GM21367 (cell line): ENCODE results near the gene CCNC.
A peak's percentile ranks its signal among the peaks of the same experiment; 100 is the strongest.
"Not testable (repeated sequence)": the region's sequence is repeated elsewhere in the genome, so short reads cannot be mapped to it uniquely, and the experiment has no call there.

Source experiments
- ATAC-seq: cut with Tn5 transposase; IDR thresholded peaks from one replicate; pipeline ENCODE4 v1.9.1; 2021; ENCODE audit not compliant: unreplicated experiment

The CCNC gene

GRCh38 chr6:99603421-99604165 lies 35.1 kb upstream of the CCNC start:
- ATAC-seq, result no peak

GRCh38 chr6:99602520-99603420 lies 34.3 kb upstream of the CCNC start:
- ATAC-seq, result no peak

GRCh38 chr6:99594696-99595095 lies 26.2 kb upstream of the CCNC start:
- ATAC-seq, result not testable (repeated sequence)

GRCh38 chr6:99592900-99593299 lies 24.4 kb upstream of the CCNC start:
- ATAC-seq, result no peak

GRCh38 chr6:99591673-99592364 lies 23.4 kb upstream of the CCNC start:
- no peak for ATAC-seq

- no peak for ATAC-seq
These were observed 22.5 kb upstream of the CCNC start for GRCh38 chr6:99590728-99591672.

- no peak for ATAC-seq
These were observed 21.5 kb upstream of the CCNC start for GRCh38 chr6:99589907-99590493.

GRCh38 chr6:99589290-99589672 lies 20.8 kb upstream of the CCNC start:
- peak; percentile 26 for ATAC-seq

- peak; percentile 97 for ATAC-seq
These were observed 20.3 kb upstream of the CCNC start for GRCh38 chr6:99588618-99589289.

- no peak for ATAC-seq
These were observed 19.3 kb upstream of the CCNC start for GRCh38 chr6:99587792-99588191.

GRCh38 chr6:99579781-99580180 lies 11.3 kb upstream of the CCNC start:
- ATAC-seq, result no peak

- no peak for ATAC-seq
These were observed 7.2 kb upstream of the CCNC start for GRCh38 chr6:99575544-99576227.

GRCh38 chr6:99573980-99574617 lies 5.6 kb upstream of the CCNC start:
- no peak for ATAC-seq

- ATAC-seq, result no peak
These were observed 5.3 kb downstream of the CCNC start for GRCh38 chr6:99563056-99563723.

GRCh38 chr6:99560668-99561067 lies 7.8 kb downstream of the CCNC start:
- no peak for ATAC-seq

GRCh38 chr6:99559057-99559456 lies 9.4 kb downstream of the CCNC start:
- ATAC-seq, result no peak

- ATAC-seq, result no peak
These were observed 14.6 kb downstream of the CCNC start for GRCh38 chr6:99553888-99554287.
